ENCODE data around the gene DDB1.

Gene DDB1

GRCh38 chr11:61332797-61333549, at the start of gene DDB1, which contains the start of gene TKFC:
DDB1 (minus strand) TSS chr11:61333105; CDS start chr11:61332968, 137 bp downstream.
TKFC (plus strand) TSS chr11:61333228; CDS start chr11:61334729, 1,501 bp downstream.
- DNase-seq (ENCODE audit: low read depth in 2 of 2) = peak; percentile 98

- DNase-seq (ENCODE audit: low read depth in 2 of 2) = no peak
Measured at GRCh38 chr11:61380884-61381283, 48.0 kb upstream of the DDB1 start.

GRCh38 chr11:61378713-61379313, 45.9 kb upstream of the DDB1 start:
- DNase-seq (ENCODE audit: low read depth in 2 of 2) = no peak

GRCh38 chr11:61377461-61378160, 44.7 kb upstream of the DDB1 start:
- DNase-seq (ENCODE audit: low read depth in 2 of 2) = no peak

- DNase-seq (ENCODE audit: low read depth in 2 of 2) = no peak
Measured at GRCh38 chr11:61375761-61376108, 42.8 kb upstream of the DDB1 start.

GRCh38 chr11:61372659-61373420, 39.9 kb upstream of the DDB1 start:
- no peak for DNase-seq (ENCODE audit: low read depth in 2 of 2)

- no peak for DNase-seq (ENCODE audit: low read depth in 2 of 2)
Measured at GRCh38 chr11:61370349-61371005, 37.6 kb upstream of the DDB1 start.

- DNase-seq (ENCODE audit: low read depth in 2 of 2) = no peak
Measured at GRCh38 chr11:61369372-61370348, 36.8 kb upstream of the DDB1 start.

- no peak for DNase-seq (ENCODE audit: low read depth in 2 of 2)
Measured at GRCh38 chr11:61368646-61369045, 35.7 kb upstream of the DDB1 start.

GRCh38 chr11:61367406-61367805, 34.5 kb upstream of the DDB1 start:
- DNase-seq (ENCODE audit: low read depth in 2 of 2) = no peak

GRCh38 chr11:61364012-61364675, 31.2 kb upstream of the DDB1 start:
- DNase-seq (ENCODE audit: low read depth in 2 of 2) = no peak

GRCh38 chr11:61362542-61362875, 29.6 kb upstream of the DDB1 start:
- DNase-seq (ENCODE audit: low read depth in 2 of 2) = no peak

GRCh38 chr11:61361741-61362541, 29.0 kb upstream of the DDB1 start, which contains the start of the genes CYB561A3 and TMEM138:
CYB561A3 (minus strand) TSS chr11:61361882; CDS start chr11:61356713, 5,169 bp downstream.
TMEM138 (plus strand) TSS chr11:61362374; CDS start chr11:61364391, 2,017 bp downstream.
- peak; percentile 90 to 91 for DNase-seq (ENCODE audit: low read depth in 2 of 2)

GRCh38 chr11:61361237-61361740, 28.4 kb upstream of the DDB1 start:
- DNase-seq (ENCODE audit: low read depth in 2 of 2) = no peak

- no peak for DNase-seq (ENCODE audit: low read depth in 2 of 2)
Measured at GRCh38 chr11:61359516-61359915, 26.6 kb upstream of the DDB1 start.

- no peak for DNase-seq (ENCODE audit: low read depth in 2 of 2)
Measured at GRCh38 chr11:61358566-61358965, 25.7 kb upstream of the DDB1 start.

- no peak for DNase-seq (ENCODE audit: low read depth in 2 of 2)
Measured at GRCh38 chr11:61357894-61358239, 25.0 kb upstream of the DDB1 start.

- no peak for DNase-seq (ENCODE audit: low read depth in 2 of 2)
Measured at GRCh38 chr11:61357233-61357893, 24.5 kb upstream of the DDB1 start.

All from stimulated activated CD8-positive, alpha-beta memory T cell treated with anti-CD3 and anti-CD28 coated beads, Interleukin-15, amount 100 ng/mL, for 48 hours (primary cell).